ENCODE measurements around the gene POLD2. TPM values are rescaled to one million over a fixed set of nuclear protein-coding genes. Genes with fewer than 3 reads are reported as not detected.

The POLD2 gene
- total RNA-seq, 1 experiment from 2014 or later, result 131 TPM

GRCh38 chr7:44116087-44116788 lies 7.1 kb downstream of the POLD2 start:
- peaks cover 43 to 83% (median 79%) of the 10 kb centered on the region in 3 experiments for H3K36me3 Mint-ChIP-seq (ENCODE audit: insufficient read depth in 1 of 3, low read depth in 3 of 3)
- WGBS (ENCODE audit: extremely low coverage, insufficient read length, low lambda C conversion rate), result no CpG with 5 or more reads among the region's 17 CpGs

More at GRCh38 chr7:44116087-44116788, 7.1 kb downstream of the POLD2 start:
- H3K4me1 Mint-ChIP-seq, result 0 out of 4 replicates have a peak, but pooled peaks cover 0 to 4% of the 10 kb centered on the region in 2 experiments
- TF ChIP-seq, protein P1, sequence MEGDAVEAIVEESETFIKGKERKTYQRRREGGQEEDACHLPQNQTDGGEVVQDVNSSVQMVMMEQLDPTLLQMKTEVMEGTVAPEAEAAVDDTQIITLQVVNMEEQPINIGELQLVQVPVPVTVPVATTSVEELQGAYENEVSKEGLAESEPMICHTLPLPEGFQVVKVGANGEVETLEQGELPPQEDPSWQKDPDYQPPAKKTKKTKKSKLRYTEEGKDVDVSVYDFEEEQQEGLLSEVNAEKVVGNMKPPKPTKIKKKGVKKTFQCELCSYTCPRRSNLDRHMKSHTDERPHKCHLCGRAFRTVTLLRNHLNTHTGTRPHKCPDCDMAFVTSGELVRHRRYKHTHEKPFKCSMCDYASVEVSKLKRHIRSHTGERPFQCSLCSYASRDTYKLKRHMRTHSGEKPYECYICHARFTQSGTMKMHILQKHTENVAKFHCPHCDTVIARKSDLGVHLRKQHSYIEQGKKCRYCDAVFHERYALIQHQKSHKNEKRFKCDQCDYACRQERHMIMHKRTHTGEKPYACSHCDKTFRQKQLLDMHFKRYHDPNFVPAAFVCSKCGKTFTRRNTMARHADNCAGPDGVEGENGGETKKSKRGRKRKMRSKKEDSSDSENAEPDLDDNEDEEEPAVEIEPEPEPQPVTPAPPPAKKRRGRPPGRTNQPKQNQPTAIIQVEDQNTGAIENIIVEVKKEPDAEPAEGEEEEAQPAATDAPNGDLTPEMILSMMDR (conservative IDR thresholded peaks at IDR 0.05), result no peak
- no peaks in the 10 kb centered on the region for H3K9me3 Mint-ChIP-seq
- Histone ChIP-seq H3K9me3 (ENCODE audit: control insufficient read depth, low read depth, low read length) (no peaks in the 10 kb centered on the region), H3K79me1 (ENCODE audit: insufficient read depth, low read depth, low read length, poor library complexity, severe bottlenecking) (no peaks in the 10 kb centered on the region), H4K8ac (replicated peaks; ENCODE audit: insufficient read length, low read depth, low read length) (no peak overlapping the region), H2BK20ac (ENCODE audit: low read depth, low read length, poor library complexity, severe bottlenecking) (no peak overlapping the region), H2AK5ac (ENCODE audit: insufficient read length, low read length) (no peak overlapping the region), H3K56ac (ENCODE audit: insufficient read length, low read depth, low read length) (no peak overlapping the region), H2BK12ac (ENCODE audit: insufficient read length, low read depth, low read length) (no peak overlapping the region), H4K20me1 (ENCODE audit: control insufficient read depth, insufficient read depth, insufficient read length) (no peaks in the 10 kb centered on the region), H3K79me2 (ENCODE audit: insufficient read depth, low read length) (no peaks in the 10 kb centered on the region), H2AFZ (ENCODE audit: low read length) (no peak overlapping the region), H4K91ac (ENCODE audit: insufficient read length, low read depth, low read length) (no peak overlapping the region), H2BK5ac (ENCODE audit: insufficient read length, low read length) (no peak overlapping the region), H3K4ac (ENCODE audit: low read depth, low read length) (no peak overlapping the region), H3K9ac (ENCODE audit: extremely low read depth, insufficient read length, low read length) (no peak overlapping the region), H3K18ac (ENCODE audit: insufficient read length, low read depth, low read length) (no peak overlapping the region), H3K27me3 (ENCODE audit: insufficient read depth, low read length) (no peaks in the 10 kb centered on the region), H2BK120ac (ENCODE audit: low read depth, low read length, poor library complexity, severe bottlenecking) (no peak overlapping the region), H3K4me2 (ENCODE audit: insufficient read depth, insufficient read length, low read length) (no peak overlapping the region), H3K4me1 (ENCODE audit: insufficient read depth, low read length) (no peaks in the 10 kb centered on the region), H3K14ac (ENCODE audit: insufficient read depth, low read length) (no peak overlapping the region), H3K23ac (ENCODE audit: insufficient read length, low read depth, low read length) (no peak overlapping the region), H4K5ac (ENCODE audit: insufficient read length, low read depth, low read length) (no peak overlapping the region), H3K23me2 (ENCODE audit: insufficient read length, low read depth, low read length, poor library complexity, severe bottlenecking) (no peaks in the 10 kb centered on the region), H3K27ac (ENCODE audit: insufficient read length, low read depth, low read length) (no peak overlapping the region), H2BK15ac (ENCODE audit: low read depth, low read length) (no peak overlapping the region), H3T11ph (ENCODE audit: low read length) (no peak overlapping the region)
- H3K4me3 Mint-ChIP-seq, result no peak overlapping the region
- no peaks in the 10 kb centered on the region; the same call in 1 of the 2 replicates for H3K27me3 Mint-ChIP-seq (ENCODE audit: low read depth)
- DNase-seq, result no peak
- H3K27ac Mint-ChIP-seq, result no peak overlapping the region
